Left ventricle myocardium inferior (tissue), 1 donor: ENCODE results near the gene ENHO. TPM values are rescaled to one million over a fixed set of nuclear protein-coding genes. Genes with fewer than 3 reads are reported as not detected.

Experiments
- DNase-seq: peaks from one replicate; pipeline ENCODE4 v3.0.0-alpha.2; 2020
- H3K27ac ChIP-seq: fragments of 200-600 bp; replicated peaks from 2 replicates; pipeline ENCODE4 v1.8.0; 2021
- H3K27me3 ChIP-seq: fragments of 200-600 bp; 2 replicates; pipeline ENCODE4 v1.8.0; 2021; ENCODE audit warnings: low read depth
- H3K36me3 ChIP-seq: fragments of 200-600 bp; 2 replicates; pipeline ENCODE4 v1.8.0; 2021
- H3K4me1 ChIP-seq: fragments of 200-600 bp; 2 replicates; pipeline ENCODE4 v1.8.0; 2021
- H3K4me3 ChIP-seq: fragments of 200-600 bp; 2 replicates; pipeline ENCODE4 v1.8.0; 2021; ENCODE audit warnings: mild to moderate bottlenecking, moderate library complexity
- H3K9me3 ChIP-seq: fragments of 200-600 bp; replicated peaks from 2 replicates; pipeline ENCODE4 v1.8.0; 2021
- intact Hi-C: fragments of 100-400 bp; cut with micrococcal nuclease; formaldehyde crosslinking; loops from one replicate; pipeline ENCODE4 v1.11.0; 2022
- total RNA-seq: library from RNA; stranded (reverse); fragmentation: NEBNext Ultra II Directional; extraction: Animal tissue kit (Norgen Biotek cat#: 25700); gene quantifications from one replicate; pipeline ENCODE4 v1.2.1, GENCODE V29; 2021
- TF ChIP-seq, protein P1 (sequence below): fragments of 200-600 bp; IDR thresholded peaks from 2 replicates; pipeline ENCODE4 v1.8.0; 2021; ENCODE audit warnings: antibody characterized with exemption, mild to moderate bottlenecking, borderline replicate concordance
- donor health status: DM: no; HTN: yes; CAD: no; lungs with severe emphysema.

ENHO gene
- total RNA-seq, 1 donor from 2014 or later: not detected

DNA sequence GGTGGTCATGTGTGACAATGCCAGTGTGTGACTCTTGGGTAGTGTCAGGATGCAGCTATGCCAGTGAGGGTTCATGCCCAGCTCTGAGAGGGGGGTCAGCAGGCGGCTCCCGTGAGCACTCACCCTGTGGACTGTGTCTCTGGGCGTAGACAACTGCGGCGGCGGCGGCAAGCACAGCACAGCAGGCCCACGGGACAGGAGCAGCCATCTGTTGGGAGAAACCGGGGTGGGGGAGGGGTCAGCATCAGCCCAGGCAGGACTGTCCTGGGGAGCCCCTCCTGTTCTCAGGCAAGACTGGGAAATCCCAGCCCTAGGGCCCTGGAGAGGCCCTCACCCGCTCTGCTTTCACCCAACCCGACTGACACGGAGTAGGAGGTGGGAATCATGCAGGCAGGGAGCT, 46.0 kb upstream of the ENHO start:
- peaks cover 31% of the 10 kb centered on the region for H3K27me3 ChIP-seq
- TF ChIP-seq, protein P1, sequence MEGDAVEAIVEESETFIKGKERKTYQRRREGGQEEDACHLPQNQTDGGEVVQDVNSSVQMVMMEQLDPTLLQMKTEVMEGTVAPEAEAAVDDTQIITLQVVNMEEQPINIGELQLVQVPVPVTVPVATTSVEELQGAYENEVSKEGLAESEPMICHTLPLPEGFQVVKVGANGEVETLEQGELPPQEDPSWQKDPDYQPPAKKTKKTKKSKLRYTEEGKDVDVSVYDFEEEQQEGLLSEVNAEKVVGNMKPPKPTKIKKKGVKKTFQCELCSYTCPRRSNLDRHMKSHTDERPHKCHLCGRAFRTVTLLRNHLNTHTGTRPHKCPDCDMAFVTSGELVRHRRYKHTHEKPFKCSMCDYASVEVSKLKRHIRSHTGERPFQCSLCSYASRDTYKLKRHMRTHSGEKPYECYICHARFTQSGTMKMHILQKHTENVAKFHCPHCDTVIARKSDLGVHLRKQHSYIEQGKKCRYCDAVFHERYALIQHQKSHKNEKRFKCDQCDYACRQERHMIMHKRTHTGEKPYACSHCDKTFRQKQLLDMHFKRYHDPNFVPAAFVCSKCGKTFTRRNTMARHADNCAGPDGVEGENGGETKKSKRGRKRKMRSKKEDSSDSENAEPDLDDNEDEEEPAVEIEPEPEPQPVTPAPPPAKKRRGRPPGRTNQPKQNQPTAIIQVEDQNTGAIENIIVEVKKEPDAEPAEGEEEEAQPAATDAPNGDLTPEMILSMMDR: no peak
- H3K27ac ChIP-seq: no peak overlapping the region
- H3K4me1 ChIP-seq: peaks cover 3% of the 10 kb centered on the region
- H3K36me3 ChIP-seq: no peaks in the 10 kb centered on the region
- H3K4me3 ChIP-seq: no peak overlapping the region
- no peaks in the 10 kb centered on the region for H3K9me3 ChIP-seq
- DNase-seq: no peak
- intact Hi-C loops: no loop called here

DNA sequence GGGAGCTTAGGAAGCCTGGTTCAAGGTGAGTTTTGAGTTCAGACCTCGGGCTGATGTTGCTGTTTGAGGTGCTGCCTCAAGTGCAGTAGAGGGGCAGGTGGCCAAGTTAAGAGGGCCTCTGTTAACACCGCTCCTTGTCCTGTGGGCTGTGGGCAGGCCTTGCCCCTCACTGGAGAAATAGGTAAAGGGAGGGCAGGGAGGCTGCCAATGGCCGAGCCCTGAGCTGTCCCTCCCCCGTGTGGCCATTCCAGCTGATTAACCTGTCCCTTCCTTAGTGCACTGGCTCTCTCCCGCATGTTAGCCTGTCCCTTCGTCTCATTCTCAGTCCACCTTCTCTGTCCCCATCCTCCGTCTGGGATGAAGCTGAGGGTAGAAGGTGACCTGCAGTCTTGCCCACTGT, 45.3 kb upstream of the ENHO start:
- Histone ChIP-seq H3K4me1 (peaks cover 3% of the 10 kb centered on the region), H3K27me3 (peaks cover 31% of the 10 kb centered on the region), H3K9me3 (no peaks in the 10 kb centered on the region), H3K36me3 (no peaks in the 10 kb centered on the region), H3K27ac (no peak overlapping the region), H3K4me3 (no peak overlapping the region)
- TF ChIP-seq, protein P1: no peak
- intact Hi-C loops: no loop called here
- no peak for DNase-seq

DNA sequence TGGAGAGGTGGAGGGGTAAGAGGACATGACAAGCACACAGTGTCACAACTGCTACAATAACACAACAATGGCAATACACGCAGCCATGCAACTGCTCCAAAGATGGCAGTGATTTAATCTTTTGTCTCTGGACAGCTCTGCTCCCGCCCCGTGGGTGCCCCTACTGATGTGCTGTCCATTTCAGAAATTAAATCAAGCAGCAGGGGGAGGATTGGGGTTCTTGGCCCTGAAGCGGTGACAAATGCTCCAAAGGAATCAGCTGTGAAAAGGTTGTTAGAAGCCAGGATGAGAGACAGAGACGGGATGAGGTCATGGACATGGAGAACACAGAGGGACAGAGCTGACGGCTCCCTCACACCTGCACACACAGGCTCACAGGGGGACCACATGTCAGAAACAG, 44.2 kb upstream of the ENHO start:
- no peak for DNase-seq

DNA sequence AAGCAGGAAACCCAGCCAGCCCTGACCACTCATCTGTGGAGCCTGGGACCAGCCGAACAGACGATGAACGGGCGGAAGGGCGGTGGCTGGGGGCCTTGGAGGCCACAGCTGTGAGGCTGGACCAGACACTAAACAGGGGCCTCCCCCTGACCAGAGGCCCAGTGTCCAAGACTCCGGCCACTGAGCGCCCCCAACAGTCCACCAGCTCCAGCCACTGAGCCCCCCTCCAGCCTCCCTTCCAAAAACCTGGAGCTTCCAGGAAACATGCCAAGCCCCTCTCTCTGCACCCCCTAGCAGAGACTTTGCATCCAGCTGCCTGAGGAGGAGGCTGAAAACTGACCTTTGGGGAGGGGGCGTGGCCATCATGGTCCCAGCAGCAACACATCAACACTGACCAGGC, 43.5 kb upstream of the ENHO start:
- Histone ChIP-seq H3K36me3 (no peaks in the 10 kb centered on the region), H3K9me3 (no peaks in the 10 kb centered on the region), H3K4me1 (peaks cover 3% of the 10 kb centered on the region), H3K27me3 (peaks cover 31% of the 10 kb centered on the region), H3K27ac (no peak overlapping the region), H3K4me3 (no peak overlapping the region)
- TF ChIP-seq, protein P1: no peak
- DNase-seq: peak; percentile 5
- intact Hi-C loops: no loop called here

More for the DNA sequence above, 44.2 kb upstream of the ENHO start:
- no peaks in the 10 kb centered on the region for H3K36me3 ChIP-seq
- H3K27ac ChIP-seq: no peak overlapping the region
- TF ChIP-seq, protein P1: no peak
- H3K27me3 ChIP-seq: peaks cover 31% of the 10 kb centered on the region
- H3K4me3 ChIP-seq: no peak overlapping the region
- intact Hi-C loops: no loop called here
- H3K9me3 ChIP-seq: no peaks in the 10 kb centered on the region
- peaks cover 3% of the 10 kb centered on the region for H3K4me1 ChIP-seq

DNA sequence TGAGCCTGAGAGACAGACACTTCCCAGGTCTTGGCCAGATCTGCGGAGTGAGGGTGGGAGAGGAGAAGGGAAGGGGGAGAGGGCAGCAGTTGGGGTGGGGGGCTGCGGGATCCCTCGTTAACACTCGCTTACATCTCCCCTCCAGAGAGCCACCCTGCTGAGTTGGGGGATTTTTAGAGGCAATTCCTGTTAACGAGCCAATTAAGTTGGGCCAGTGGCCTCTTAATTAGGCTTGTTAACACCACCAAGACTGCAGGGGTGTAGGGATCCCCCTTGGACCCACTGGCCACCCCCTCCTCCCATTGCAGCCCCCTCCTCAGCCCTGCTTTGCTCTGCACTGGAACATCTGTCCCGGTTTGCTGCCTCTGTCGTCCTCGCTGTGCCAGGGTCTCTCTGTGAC, 43.1 kb upstream of the ENHO start:
- peaks cover 34% of the 10 kb centered on the region for H3K27me3 ChIP-seq
- no peak for DNase-seq
- H3K9me3 ChIP-seq: no peaks in the 10 kb centered on the region

More for the DNA sequence above, 43.1 kb upstream of the ENHO start:
- Histone ChIP-seq H3K4me1 (peaks cover 5% of the 10 kb centered on the region), H3K27ac (no peak overlapping the region), H3K36me3 (no peaks in the 10 kb centered on the region), H3K4me3 (no peak overlapping the region)
- intact Hi-C loops: no loop called here
- TF ChIP-seq, protein P1: no peak
